IPS-NIHi7 (cell line): ENCODE measurements around the gene MSH5.

Experiments
- DNase-seq: peaks from one replicate; pipeline ENCODE4 v3.0.0; 2012; ENCODE audit warnings: mixed read lengths; ENCODE audit errors: extremely low spot score

The MSH5 gene

DNA sequence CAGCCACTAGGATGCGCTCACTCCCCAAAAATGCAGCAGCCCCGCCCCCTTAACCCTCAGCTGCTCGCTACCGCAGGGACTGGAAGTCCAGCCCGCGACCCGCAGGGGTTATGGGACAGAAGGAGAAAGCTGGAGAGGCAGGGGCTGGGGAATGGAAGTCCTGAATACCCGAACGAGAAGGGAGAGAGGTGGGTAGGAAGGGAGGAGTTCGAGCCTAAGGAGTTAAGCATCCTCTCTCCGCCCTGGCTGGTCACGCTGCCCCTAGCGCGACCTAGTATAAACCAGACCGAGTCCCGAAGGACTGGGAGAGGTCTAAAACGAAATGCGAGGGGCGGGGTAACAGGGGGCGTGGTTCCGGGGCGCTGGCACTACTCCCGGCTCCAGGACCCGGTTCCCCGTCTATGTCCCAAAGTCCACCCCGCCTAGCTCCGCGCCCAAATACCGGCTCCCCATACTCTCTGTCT lies 10.3 kb upstream of the MSH5 start:
- DNase-seq = peak; percentile 87

DNA sequence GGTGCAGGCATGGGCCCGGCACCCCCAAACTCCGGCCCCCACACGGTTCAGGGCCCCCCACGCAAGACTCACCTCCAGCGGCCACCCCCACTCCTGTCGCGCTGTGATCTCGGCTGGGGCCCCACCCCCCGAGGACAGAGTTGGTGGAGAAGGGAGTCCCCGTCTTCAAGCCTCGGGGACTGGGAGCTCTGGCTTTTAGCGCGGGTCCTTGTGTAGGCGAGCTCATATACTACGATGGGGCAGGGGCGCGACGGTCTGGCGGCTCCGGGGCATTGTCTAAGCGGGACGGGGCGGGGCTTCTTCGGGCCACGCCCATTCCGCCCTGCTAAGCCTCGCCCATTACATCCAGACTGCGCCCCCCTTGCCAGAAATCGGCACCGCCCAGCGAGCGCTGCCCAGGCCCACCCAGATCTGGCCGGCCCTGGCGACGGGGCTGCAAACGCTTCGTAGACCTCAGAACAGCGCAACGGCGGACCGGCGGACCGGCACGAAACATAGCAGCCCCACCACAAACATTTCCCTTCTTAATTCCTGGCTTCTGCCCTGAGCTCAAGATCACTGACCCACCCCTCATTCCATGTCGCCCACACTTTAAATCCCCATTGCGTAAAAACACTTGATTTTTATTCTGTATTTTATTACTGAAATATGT lies 9.7 kb upstream of the MSH5 start:
- DNase-seq = peak; percentile 90

DNA sequence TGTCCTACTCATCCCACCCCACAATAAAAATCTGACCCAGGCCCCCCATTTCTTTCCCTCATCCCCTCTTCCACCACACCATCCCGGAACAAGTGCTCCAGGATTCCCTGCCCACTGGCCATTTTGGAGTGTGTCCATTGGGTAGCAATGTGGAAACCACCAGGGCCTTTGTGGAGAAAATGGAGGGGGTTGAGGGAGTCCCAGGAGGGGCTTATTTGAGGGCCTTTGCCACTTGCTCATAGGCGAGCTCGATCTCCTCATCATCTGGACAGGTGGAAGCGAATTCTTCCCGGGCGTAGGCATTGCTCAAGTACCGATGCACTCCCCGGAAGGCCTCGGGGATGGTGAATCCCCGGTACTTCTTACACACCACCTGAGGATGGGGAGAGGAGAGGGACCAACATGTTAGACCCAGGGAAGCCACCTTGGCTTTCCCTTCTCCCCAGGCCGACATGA lies 9.1 kb upstream of the MSH5 start:
- no peak for DNase-seq

DNA sequence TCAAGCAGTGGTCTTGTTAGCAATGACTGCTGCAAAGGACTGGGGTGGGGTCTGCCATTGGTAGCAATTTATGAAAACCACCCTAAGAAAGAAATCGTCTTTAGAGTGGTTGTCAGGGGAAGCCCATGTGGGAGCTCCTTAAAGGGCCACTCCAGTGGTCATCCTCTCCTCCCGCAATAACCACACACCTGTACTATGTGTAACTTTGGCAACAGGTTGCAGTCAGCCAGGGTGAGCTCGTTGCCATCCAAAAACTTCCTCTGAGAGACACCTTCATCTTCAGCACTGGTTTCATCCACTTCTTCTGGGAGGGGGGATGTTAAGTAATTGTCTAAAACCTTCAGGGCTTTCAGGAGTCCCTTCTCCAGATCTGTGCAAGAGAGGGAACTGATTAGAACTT lies 7.8 kb upstream of the MSH5 start:
- no peak for DNase-seq

DNA sequence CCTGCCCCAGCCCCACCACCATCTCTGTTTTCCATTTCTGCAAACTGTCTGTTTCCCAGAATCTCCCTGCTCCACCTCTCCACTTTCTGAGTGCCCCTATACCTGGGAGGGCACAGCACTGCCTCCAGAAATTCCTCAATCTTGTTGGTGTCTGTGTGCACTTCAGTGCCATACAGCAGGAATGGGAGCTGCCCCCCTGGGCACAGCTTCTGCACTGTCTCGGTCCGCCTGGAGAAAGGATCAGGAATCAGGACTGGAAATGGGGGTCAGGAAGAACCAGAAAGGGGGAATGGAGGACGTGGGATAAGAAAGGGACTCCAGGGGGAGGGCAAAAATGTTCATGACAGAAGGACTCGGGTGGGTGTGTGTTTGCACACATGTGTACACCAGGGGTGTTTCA lies 6.1 kb upstream of the MSH5 start:
- no peak for DNase-seq

DNA sequence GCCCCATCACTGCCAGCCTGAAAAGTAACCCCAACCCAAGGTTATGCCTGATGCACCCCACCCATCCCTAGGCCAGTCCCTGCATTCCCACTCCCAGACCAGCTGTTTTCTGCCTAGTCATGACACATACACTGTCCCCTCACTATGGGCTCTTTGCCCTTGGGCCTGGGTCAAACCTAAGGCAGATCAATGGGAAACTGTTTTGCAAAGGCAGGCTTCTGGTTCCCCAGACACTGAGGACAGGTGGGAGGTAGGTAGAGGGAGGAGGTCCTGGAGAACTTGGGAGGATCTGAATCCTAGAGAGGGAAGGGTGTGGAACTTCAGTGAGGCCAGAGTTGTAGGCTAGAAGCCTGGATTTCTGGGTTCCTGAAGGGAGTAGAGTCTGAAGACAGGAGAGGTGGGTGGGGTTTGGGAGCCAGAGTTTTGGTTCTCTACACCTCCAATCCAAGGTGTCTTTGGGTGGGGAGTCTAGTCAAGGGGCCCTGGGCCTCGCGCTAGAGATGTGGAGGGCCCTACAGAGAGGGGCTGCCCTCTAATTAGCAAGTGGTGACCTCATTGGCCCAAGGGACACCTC lies 5.5 kb upstream of the MSH5 start:
- no peak for DNase-seq

DNA sequence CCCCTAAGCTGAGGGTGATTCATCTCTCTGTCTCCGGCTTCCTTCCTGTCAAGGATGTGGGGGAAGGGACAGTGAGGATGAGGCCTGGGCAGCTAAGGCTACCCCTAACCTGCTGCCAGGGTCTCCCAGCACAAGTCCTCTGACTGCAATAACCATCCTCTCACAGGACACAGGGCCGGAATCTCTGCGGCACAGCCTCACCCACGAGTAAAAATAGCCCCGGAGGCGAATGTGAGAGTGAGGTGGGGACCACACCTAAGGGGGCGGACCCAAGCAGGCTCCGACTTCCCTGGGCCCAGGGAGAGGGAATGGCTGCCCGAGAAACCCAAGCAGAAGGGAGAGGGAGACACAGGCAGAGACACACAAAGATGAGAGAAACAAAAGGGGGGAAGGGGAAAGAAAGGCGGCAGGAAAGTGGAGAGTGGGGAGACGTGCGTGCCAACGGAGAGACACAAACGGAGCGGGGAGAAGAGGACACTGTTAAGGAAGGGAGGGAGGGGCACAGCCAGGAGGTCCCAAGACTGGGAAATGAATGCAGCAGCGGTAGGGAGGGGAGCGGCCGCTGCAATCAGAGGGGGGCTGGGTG lies 4.9 kb upstream of the MSH5 start:
- peak; percentile 82 for DNase-seq

DNA sequence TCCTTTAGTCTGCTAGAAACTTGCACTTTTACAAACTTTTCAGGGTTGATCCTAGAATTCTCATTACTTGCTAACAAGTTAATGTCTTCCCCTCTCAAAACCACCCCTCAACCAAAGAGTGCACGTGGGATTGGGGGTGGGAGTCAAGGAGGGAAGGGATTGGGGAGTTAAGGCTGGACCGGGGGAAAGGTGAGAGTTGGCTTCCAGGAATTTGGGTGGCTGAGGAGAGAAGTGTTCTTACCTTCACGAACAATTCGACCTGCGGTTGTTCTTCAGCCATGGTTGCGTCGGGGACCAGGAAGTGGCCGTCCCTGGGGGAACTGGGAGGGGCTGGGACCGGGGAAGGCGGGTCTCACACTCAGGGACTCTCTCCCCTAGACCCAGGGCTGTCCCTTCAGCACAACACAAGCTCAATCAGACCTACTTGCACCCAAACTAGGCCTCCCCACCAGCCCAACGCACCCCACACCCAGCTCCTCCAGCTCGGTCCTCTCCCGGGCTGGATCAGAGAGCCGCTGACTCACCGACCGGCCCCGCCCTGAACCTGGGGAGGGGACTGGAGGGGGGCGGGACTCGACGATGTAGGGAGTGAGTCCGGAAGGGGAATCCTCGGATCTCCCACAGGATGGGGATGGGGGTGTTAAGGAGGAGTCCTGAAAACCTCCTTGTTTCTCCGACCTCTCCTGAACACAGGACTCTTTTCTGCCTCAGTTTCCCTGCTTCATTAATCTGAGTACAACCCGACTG lies 3.6 kb upstream of the MSH5 start, which contains the start of gene CLIC1:
Gene CLIC1, minus strand, starts transcription at position 510 of the 747 bp plus-strand sequence. Its CDS starts 230 bp downstream, at position 280.
- peak; percentile 84 for DNase-seq

DNA sequence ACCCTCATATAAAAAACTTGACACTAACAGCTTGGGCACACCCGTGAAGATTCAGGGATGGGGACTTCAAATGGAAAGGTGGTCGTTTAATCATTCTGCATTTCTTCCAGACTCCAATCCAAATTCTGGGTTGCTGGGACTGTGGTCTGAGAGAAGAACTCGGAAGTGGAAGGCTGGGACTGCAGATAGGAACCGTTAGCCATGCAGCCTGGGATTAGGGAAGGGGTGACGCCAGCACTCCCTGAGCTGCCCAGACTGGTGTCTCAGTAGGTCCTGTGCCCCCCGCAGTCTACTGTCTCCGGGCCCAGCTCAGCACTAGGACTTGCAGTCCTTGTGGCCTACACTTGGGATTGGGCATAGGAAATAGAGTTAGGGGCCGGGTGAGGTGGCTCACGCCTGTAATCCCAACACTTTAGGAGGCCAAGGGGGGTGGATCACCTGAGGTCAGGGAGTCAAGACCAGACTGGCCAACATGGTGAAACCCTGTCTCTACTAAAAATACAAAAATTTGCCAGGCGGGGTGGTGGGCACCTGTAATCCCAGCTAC lies 3.0 kb upstream of the MSH5 start:
- no peak for DNase-seq

DNA sequence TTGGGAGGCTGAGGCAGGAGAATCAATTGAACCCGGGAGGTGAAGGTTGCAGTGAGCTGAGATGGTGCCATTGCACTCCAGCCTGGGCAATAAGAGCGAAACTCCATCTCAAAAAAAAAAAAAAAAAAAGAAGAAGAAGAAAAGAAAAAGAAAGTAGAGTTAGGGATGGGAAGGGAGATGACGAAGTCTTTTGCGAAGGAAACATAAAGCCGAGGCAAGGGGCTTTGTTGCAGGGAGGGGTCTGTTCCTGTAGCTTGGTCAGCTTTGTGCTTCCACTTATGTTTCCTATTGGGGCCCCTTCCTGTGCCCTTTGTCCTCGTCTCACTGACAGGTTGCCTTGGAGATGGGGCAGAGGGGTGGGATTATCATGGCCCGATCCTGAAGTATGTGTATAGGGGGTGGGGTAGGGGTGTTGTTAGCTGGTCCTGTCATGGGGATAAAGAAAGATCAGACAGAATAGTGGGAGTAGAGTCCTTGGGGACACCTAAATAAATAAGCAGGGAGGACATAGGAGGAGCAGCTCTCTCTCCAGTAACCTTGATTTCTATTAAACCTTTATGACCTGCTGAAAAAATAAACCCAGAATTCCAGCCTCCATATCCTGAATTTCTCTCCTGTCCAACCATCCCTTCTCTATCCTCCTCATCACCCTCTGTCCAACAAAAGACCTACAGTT lies 2.4 kb upstream of the MSH5 start:
- no peak for DNase-seq

DNA sequence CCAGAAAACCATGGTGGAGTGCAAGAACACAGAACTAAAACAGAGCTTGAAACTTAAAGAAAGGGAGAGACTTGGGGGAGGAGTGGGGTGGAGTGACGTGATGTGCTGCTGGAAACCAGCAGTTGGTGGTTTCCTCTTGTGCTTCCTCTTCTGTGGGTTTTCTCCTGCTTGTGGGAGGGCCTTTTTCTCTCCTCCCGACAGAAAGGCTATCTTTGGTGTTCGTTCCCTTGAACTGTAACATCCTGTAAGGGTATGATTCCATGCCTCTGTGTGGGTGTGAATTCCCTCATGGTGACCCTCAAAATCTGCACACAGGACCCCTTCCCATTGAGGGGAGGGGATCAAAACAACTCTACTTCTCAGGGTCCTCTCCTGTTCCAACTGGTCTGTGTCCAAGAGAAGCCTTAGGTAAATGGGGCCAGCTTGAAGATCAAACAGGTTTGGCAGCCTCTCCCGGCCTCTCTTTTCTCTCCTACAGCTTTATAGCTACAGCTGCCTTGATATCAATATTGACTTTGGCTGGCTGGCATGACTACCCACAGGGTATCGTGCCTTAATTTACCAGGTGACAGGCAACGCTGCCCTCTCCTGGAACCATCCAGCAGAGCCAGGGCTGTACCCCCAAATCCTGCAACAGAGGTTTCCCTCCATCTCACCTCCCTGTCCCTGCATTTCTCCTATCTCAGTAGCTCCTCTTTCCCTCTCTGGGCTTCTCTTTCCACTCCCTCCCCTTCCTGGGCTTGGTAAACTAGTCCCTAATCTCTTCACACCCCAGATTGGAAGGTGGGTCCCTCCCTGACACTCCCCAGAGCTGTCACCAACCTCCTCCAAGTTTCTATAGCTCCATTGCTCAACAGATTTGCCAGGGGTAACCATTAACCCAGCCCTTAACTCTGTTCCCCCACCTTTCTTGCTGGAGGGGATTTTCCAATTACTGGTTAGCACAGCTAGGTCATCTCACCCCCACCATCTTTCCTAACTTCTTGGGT lies 1.5 kb upstream of the MSH5 start:
- DNase-seq = no peak

DNA sequence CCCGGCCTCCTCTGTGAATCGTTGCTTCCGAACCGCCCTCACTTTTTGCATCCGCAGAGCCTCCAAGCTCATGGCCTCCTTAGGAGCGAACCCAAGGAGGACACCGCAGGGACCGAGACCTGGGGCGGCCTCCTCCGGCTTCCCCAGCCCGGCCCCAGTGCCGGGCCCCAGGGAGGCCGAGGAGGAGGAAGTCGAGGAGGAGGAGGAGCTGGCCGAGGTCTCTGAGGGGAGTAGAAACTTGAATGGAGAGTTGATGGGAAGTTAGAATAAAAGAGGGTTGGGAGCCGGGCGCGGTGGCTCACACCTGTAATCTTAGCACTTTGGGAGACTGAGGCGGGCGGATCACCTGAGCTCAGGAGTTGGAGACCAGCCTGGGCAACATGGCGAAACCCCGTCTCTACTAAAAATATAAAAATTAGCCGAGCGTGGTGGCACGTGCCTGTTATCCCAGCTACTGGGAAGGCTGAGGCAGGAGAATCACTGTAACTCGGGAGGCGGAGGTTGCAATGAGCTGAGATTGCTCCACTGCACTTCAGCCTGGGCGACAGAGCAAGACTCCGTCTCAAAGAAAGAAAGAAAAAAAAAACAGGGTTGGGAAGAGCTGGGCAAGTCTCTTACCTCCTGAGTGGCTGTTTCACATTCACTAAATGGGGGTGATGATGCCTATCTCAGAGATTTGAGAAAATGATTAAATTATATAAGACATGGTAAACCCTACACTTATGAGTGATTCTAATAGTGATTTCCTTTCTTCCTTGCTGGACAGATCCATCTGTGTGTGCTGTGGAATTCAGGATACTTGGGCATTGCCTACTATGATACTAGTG lies 805 bp downstream of the MSH5 start:
- DNase-seq = no peak

DNA sequence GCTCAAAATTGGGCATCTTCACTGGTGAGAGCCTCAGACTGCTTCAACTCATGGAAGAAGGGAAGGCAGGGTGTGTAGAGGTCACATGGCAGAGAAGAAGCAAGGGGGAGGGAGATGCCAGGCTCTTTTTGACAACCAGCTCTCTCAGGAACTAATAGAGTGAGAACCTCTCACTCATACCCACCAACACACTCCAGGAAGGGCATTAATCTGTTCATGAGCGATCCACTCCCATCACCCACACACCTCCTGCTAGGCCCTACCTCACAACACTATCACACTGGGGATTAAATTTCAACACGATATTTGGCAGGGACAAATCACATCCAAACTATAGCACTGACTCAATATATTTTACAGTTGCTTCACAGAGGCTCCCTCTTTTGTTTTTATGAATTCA lies 2.0 kb downstream of the MSH5 start:
- DNase-seq = no peak

DNA sequence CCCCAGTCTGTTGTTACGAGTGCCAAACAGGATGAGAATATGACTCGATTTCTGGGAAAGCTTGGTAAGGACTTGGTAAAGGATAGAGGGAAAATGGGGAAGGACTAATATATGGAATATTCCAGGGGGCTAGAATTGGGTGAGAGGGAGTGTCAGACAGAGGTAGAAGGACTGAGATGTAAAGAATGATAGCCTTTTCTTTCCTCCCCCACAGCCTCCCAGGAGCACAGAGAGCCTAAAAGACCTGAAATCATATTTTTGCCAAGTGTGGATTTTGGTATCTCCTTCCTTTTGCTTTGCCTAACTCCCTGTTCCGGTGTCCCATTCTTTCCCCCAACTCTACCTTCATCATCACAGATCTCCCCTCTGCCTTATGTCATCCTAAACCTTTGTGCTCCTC lies 3.1 kb downstream of the MSH5 start:
- no peak for DNase-seq

DNA sequence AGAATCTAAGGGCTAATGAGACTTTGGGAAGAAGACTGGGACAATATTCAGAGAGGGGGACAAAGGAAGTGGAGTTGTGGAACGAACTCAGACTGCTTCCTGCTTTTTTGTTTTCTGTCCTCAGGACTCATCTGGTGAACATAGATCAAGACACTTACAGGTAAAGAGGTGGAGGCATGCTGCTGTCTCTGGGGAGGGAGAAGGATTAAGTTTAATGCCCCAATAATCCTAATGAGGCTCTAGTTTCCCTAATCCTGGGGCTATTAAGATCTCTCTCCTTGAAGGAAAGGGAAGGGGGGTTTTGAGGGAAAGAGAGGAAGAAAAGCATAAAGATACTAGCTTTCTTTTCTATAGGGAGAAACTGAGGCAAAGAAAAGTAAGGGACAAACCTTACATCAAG lies 4.6 kb downstream of the MSH5 start:
- DNase-seq = no peak

DNA sequence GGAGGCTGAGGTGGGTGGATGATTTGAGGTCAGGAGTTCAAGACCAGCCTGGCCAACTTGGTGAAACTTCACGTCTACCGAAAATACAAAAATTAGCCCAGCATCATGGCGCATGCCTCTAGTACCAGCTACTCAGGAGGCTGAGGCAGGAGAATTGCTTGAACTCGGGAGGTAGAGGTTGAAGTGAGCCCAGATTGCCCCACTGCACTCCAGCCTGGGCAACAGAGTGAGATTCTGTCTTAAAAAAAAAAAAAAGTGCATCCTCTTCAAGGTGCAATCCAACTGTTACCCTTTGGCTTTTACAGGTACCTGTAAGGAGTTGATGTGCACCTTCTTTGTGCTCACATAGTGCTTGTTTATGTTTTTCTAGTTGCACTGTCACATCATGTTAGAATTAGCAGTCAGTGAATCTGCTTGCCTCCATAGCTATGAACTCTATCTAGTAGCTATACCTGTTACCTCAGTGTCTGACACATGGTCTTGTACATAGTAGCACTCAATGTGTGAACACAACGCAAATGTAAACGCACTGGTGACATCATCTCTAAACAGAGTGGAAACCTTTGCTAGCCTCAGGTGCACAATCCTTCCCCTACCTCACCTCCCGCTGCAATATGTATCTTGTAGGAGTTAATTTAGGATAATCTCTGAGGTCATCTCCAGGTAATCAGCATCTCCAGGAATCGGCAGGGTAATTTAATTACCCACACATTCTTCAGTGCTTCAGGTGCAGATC lies 9.7 kb downstream of the MSH5 start:
- no peak for DNase-seq

DNA sequence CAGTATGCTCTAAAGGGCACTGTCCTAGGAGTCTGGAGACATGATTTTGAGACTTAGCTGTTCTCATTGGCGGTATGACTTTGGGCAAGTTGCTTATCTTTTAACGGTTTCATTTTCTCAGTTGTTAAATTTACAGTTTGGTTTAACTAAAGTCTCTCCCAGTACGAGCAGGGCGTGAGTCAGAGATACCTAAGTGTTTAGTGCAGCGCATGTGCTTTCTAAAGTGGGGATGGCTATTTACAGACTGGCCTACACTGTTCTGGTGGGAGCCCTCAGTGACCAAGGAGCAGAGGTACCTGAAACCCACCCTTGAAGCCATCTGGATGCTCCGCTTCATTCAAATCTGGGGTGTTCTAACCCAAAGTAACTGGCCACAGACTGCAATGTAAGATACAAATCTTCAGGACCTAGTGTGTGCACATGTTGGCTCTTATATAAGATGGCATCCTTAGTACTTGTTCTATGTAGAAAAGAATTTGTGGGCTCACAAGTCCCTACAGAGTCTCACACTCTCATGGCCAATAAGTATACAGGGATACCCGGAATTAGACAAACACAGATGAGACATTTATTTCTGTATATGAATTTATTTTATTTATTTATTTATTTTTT lies 10.7 kb downstream of the MSH5 start:
- DNase-seq = no peak

DNA sequence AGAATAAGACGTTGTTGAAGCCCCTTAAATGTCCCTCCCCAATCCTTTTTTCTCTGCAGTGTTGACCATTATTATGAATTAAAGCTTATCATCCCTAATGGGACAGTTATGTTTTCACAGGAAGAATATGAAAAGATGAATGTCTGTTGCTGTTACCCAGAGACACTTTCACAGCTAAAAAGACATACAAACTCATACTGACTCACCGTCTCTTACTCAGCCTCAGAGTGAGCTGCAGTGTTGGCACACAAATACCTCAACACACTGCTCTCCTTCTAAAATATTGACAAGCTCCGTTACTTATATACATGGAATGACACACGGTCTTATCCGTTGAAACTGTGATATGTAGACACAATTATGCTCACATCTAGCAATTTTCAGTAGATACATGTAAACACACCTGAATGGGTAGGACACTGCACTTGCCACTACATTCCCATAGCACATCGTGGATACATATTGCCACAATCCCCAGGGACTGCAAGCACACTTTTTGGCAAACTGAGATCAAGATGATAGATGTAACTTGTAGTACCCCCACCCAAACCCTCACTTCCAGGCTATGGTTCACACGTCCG lies 13.0 kb downstream of the MSH5 start:
- DNase-seq = no peak
